ENCODE measurements around the gene DUOXA1. TPM values are rescaled to one million over a fixed set of nuclear protein-coding genes. Genes with fewer than 3 reads are reported as not detected.

DUOXA1 gene
- total and polyA plus RNA-seq, 7 donors = 0.04 to 0.56 (median 0.25) TPM; not detected in 3

GRCh38 chr15:45156744-45157455 is 27.2 kb upstream of the DUOXA1 start:
- intact Hi-C loops (cut with DNase I) = no loop called here
- no peak for TF ChIP-seq CTCF (IDR thresholded peaks at IDR 0.05)
- Histone ChIP-seq H3K27ac (no peak overlapping the region), H3K4me3 (no peak overlapping the region), H3K4me1 (no peaks in the 10 kb centered on the region), H3K36me3 (ENCODE audit: insufficient read depth in 1 of 2, low read depth in 1 of 2) (no peaks in the 10 kb centered on the region), H3K27me3 (ENCODE audit: insufficient read depth in 3 of 3, low read length in 2 of 3) (no peaks in the 10 kb centered on the region), H3K9me3 (no peaks in the 10 kb centered on the region)
- no peak for ATAC-seq
- no peak for DNase-seq
- WGBS, 3 donors = 71 to 74% (median 72%) methylated on average over 7 of the region's 7 CpGs

DNA sequence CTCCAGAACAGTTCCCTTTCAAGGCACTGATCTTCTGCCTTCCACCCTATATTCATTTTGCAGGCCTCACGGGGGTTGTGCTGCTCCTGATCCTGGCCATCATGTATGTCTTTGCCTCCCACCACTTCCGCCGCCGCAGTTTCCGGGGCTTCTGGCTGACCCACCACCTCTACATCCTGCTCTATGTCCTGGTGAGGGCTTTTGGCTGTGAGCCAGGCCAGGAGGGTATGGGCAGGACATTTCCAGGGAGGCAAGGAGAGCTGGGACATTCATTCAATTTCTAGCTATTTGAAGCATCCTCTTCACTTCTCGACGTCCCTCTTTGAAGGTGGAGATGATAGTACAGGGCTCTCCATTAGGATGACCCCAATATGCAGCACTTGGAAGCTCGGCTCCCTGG is 26.1 kb upstream of the DUOXA1 start:
- H3K4me1 ChIP-seq = no peaks in the 10 kb centered on the region

GRCh38 chr15:45151998-45152828 is 22.5 kb upstream of the DUOXA1 start:
- no peak for TF ChIP-seq CTCF (IDR thresholded peaks at IDR 0.05)
- H3K4me1 ChIP-seq = no peaks in the 10 kb centered on the region
- no peaks in the 10 kb centered on the region for H3K9me3 ChIP-seq
- WGBS, 3 donors = 92 to 96% (median 94%) methylated on average over 36 of the region's 36 CpGs
- H3K27me3 ChIP-seq (ENCODE audit: insufficient read depth in 3 of 3, low read length in 2 of 3) = no peaks in the 10 kb centered on the region
- no peak for ATAC-seq
- no peak overlapping the region for H3K27ac ChIP-seq
- DNase-seq = no peak
- intact Hi-C loops (cut with DNase I) = no loop called here
- no peaks in the 10 kb centered on the region for H3K36me3 ChIP-seq (ENCODE audit: insufficient read depth in 1 of 2, low read depth in 1 of 2)
- no peak overlapping the region for H3K4me3 ChIP-seq

More for the DNA sequence above, 26.1 kb upstream of the DUOXA1 start:
- Histone ChIP-seq H3K9me3 (no peaks in the 10 kb centered on the region), H3K36me3 (ENCODE audit: insufficient read depth in 1 of 2, low read depth in 1 of 2) (no peaks in the 10 kb centered on the region), H3K27ac (no peak overlapping the region), H3K27me3 (ENCODE audit: insufficient read depth in 3 of 3, low read length in 2 of 3) (no peaks in the 10 kb centered on the region), H3K4me3 (no peak overlapping the region)
- ATAC-seq = no peak
- 66 to 77% (median 75%) methylated on average over 8 of the region's 8 CpGs for WGBS, 3 donors
- no peak for TF ChIP-seq CTCF (IDR thresholded peaks at IDR 0.05)
- intact Hi-C loops (cut with DNase I) = no loop called here
- DNase-seq = no peak

GRCh38 chr15:45150997-45151396 is 21.3 kb upstream of the DUOXA1 start:
- DNase-seq (no peak), ATAC-seq (no peak)
- Histone ChIP-seq H3K4me1 (no peaks in the 10 kb centered on the region), H3K36me3 (ENCODE audit: insufficient read depth in 1 of 2, low read depth in 1 of 2) (no peaks in the 10 kb centered on the region), H3K4me3 (no peak overlapping the region), H3K9me3 (no peaks in the 10 kb centered on the region), H3K27me3 (ENCODE audit: insufficient read depth in 3 of 3, low read length in 2 of 3) (no peaks in the 10 kb centered on the region), H3K27ac (no peak overlapping the region)
- intact Hi-C loops (cut with DNase I) = no loop called here
- no peak for TF ChIP-seq CTCF (IDR thresholded peaks at IDR 0.05)
- WGBS, 3 donors = 87 to 88% (median 87%) methylated on average over 6 of the region's 6 CpGs

All from psoas muscle (tissue), 8 donors.